Testis (tissue), 2 donors: ENCODE measurements around the gene ARHGEF40.

Source experiments
- POLR2A ChIP-seq: fragments of 450-650 bp; IDR thresholded peaks from one replicate; pipeline ENCODE4 v1.6.1; 2017; ENCODE audit warnings: antibody characterized with exemption, mild to moderate bottlenecking, moderate library complexity
- TF ChIP-seq, protein P1 (sequence below), 3 experiments: fragments of 450-650 bp in 2 of 3; fragments of 200-600 bp in 1 of 3; sonication (generic) in 1 of 3; IDR thresholded peaks; one replicate each; pipeline ENCODE4 v1.5.1; 2016 to 2019; ENCODE audit warnings: antibody characterized with exemption in 3 of 3, mild to moderate bottlenecking in 2 of 3, moderate library complexity in 1 of 3

- TF ChIP-seq, protein P1, sequence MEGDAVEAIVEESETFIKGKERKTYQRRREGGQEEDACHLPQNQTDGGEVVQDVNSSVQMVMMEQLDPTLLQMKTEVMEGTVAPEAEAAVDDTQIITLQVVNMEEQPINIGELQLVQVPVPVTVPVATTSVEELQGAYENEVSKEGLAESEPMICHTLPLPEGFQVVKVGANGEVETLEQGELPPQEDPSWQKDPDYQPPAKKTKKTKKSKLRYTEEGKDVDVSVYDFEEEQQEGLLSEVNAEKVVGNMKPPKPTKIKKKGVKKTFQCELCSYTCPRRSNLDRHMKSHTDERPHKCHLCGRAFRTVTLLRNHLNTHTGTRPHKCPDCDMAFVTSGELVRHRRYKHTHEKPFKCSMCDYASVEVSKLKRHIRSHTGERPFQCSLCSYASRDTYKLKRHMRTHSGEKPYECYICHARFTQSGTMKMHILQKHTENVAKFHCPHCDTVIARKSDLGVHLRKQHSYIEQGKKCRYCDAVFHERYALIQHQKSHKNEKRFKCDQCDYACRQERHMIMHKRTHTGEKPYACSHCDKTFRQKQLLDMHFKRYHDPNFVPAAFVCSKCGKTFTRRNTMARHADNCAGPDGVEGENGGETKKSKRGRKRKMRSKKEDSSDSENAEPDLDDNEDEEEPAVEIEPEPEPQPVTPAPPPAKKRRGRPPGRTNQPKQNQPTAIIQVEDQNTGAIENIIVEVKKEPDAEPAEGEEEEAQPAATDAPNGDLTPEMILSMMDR (IDR thresholded peaks at IDR 0.05), result no peak
- TF ChIP-seq POLR2A, result no peak
Observed at GRCh38 chr14:21032326-21033132, 37.6 kb upstream of the ARHGEF40 start.
